Subcutaneous abdominal adipose tissue (tissue), 5 donors: ENCODE data around the gene CBARP.
"Not testable (repeated sequence)": the region's sequence is repeated elsewhere in the genome, so short reads cannot be mapped to it uniquely, and the experiment has no call there.

Source experiments
- H3K27ac ChIP-seq: one replicate; pipeline ENCODE4 v1.7.0; 2013; ENCODE audit warnings: low read depth, mild to moderate bottlenecking, inconsistent platforms, low read length, moderate library complexity
- H3K27me3 ChIP-seq, 5 donors: one replicate each; pipeline ENCODE4 v1.7.0; 2013; ENCODE audit warnings: low read length in 5 of 5, inconsistent platforms in 1 of 5; ENCODE audit not compliant: control insufficient read depth in 5 of 5, insufficient read depth in 4 of 5
- H3K36me3 ChIP-seq, 5 donors: one replicate each; pipeline ENCODE4 v1.7.0; 2013; ENCODE audit warnings: low read length in 5 of 5; ENCODE audit not compliant: control insufficient read depth in 5 of 5, insufficient read depth in 5 of 5
- H3K4me1 ChIP-seq, 5 donors: one replicate each; pipeline ENCODE4 v1.7.0; 2013; ENCODE audit warnings: low read length in 5 of 5, mild to moderate bottlenecking in 3 of 5, moderate library complexity in 1 of 5; ENCODE audit not compliant: control insufficient read depth in 5 of 5, insufficient read depth in 5 of 5
- H3K4me3 ChIP-seq, 5 donors: one replicate each; pipeline ENCODE4 v1.7.0; 2013; ENCODE audit warnings: low read length in 5 of 5, low read depth in 1 of 5
- H3K9ac ChIP-seq, 5 donors: one replicate each; pipeline ENCODE4 v1.7.0; 2013; ENCODE audit warnings: low read length in 5 of 5, mild to moderate bottlenecking in 4 of 5, moderate library complexity in 3 of 5
- H3K9me3 ChIP-seq, 5 donors: one replicate each; pipeline ENCODE4 v1.7.0; 2013; ENCODE audit warnings: low read length in 5 of 5; ENCODE audit not compliant: control insufficient read depth in 5 of 5
- donor health status: healthy.
- donor health status: healthy.
- donor health status: healthy.
- donor health status: healthy.
- donor health status: healthy.

CBARP gene

DNA sequence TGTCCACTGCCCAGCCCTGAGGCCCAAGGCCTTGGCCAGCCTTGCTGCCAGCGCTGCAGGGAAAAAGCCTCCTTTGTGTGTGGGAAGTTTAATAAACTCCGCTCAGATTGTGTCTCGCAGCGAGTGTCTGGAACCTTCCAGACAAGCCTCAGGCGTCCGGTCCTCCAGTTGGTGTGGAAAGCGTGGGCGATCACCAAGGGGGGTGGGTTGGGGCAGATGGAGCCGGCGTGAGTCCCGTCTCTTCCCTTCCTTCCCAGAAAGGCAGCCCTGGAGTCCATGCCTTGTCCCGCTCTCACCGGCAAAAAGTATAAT is 27.6 kb downstream of the CBARP start:
- Histone ChIP-seq H3K4me1 (peaks cover 12 to 76% (median 69%) of the 10 kb centered on the region in 5 donors), H3K27ac (no peak overlapping the region)

GRCh38 chr19:1208830-1209229 is 29.0 kb downstream of the CBARP start:
- Histone ChIP-seq H3K4me3 (peak overlapping the region in 1 of 5 donors; percentile 10), H3K4me1 (peaks cover 9 to 75% (median 66%) of the 10 kb centered on the region in 5 donors), H3K36me3 (peaks cover 0 to 12% (median 3%) of the 10 kb centered on the region in 5 donors)
- H3K9me3 ChIP-seq, H3K27ac ChIP-seq, H3K9ac ChIP-seq, H3K27me3 ChIP-seq: not testable (repeated sequence)

More for the DNA sequence above, 27.6 kb downstream of the CBARP start:
- Histone ChIP-seq H3K36me3 (peaks cover 0 to 12% (median 3%) of the 10 kb centered on the region in 5 donors), H3K27me3 (no peaks in the 10 kb centered on the region), H3K9me3 (no peaks in the 10 kb centered on the region), H3K4me3 (no peak overlapping the region), H3K9ac (no peak overlapping the region)

GRCh38 chr19:1206864-1207450 is 30.8 kb downstream of the CBARP start:
- H3K36me3 ChIP-seq: peaks cover 0 to 7% (median 3%) of the 10 kb centered on the region in 5 donors
- peak overlapping the region; percentile 77 for H3K27ac ChIP-seq
- H3K4me1 ChIP-seq: peaks cover 7 to 76% (median 70%) of the 10 kb centered on the region in 5 donors
- peak overlapping the region; percentile 76 to 84 (median 82) for H3K9ac ChIP-seq
- H3K9me3 ChIP-seq: no peaks in the 10 kb centered on the region
- H3K27me3 ChIP-seq: no peaks in the 10 kb centered on the region
- H3K4me3 ChIP-seq: peak overlapping the region; percentile 64 to 75 (median 73)

- H3K27ac ChIP-seq: peak overlapping the region; percentile 77
- H3K9me3 ChIP-seq: no peaks in the 10 kb centered on the region
- H3K4me1 ChIP-seq: peaks cover 7 to 69% (median 63%) of the 10 kb centered on the region in 5 donors
- H3K27me3 ChIP-seq: no peaks in the 10 kb centered on the region
- H3K4me3 ChIP-seq: peak overlapping the region; percentile 64 to 75 (median 73)
- H3K36me3 ChIP-seq: peaks cover 0 to 7% (median 3%) of the 10 kb centered on the region in 5 donors
- peak overlapping the region; percentile 76 to 84 (median 82) for H3K9ac ChIP-seq
Measured at GRCh38 chr19:1206150-1206863, 31.5 kb downstream of the CBARP start.

- H3K9me3 ChIP-seq: no peaks in the 10 kb centered on the region
- H3K27ac ChIP-seq: peak within 1 kb of the TSS; percentile 82
Measured at GRCh38 chr19:1205114-1206099, 32.4 kb downstream of the CBARP start, which contains the start of gene STK11. Gene STK11 (plus strand): TSS chr19:1205778. CDS start chr19:1206914, 1,136 bp downstream.

DNA sequence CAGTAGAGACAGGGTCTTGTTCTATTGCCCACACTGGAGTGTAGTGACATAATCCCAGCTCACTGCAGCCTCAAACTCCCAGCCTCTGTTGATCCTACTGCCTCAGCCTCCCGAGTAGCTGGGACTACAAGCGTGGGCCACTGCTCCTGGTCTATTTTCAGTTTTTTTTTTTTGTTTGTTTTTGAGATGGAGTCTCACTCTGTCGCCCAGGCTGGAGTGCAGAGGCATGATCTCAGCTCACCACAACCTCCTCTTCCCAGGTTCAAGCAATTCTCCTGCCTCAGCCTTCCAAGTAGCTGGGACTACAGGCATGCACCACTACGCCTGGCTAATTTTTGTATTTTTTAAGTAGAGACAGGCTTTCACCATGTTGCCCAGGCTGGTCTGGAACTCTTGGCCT is 37.2 kb downstream of the CBARP start:
- H3K27me3 ChIP-seq, H3K4me3 ChIP-seq, H3K36me3 ChIP-seq, H3K27ac ChIP-seq, H3K9ac ChIP-seq, H3K9me3 ChIP-seq: not testable (repeated sequence)
- H3K4me1 ChIP-seq: peaks cover 3 to 27% (median 24%) of the 10 kb centered on the region in 5 donors

More at GRCh38 chr19:1205114-1206099, 32.4 kb downstream of the CBARP start, which contains the start of gene STK11:
- Histone ChIP-seq H3K4me3 (peak within 1 kb of the TSS; percentile 64 to 75 (median 73)), H3K4me1 (peaks cover 7 to 66% (median 60%) of the 10 kb centered on the region in 5 donors), H3K9ac (peak within 1 kb of the TSS in 4 of 5 donors; percentile 76 to 84 (median 82)), H3K27me3 (no peaks in the 10 kb centered on the region), H3K36me3 (peaks cover 0 to 7% (median 3%) of the 10 kb centered on the region in 5 donors)

GRCh38 chr19:1199531-1199930 is 38.3 kb downstream of the CBARP start:
- Histone ChIP-seq H3K27me3 (no peaks in the 10 kb centered on the region), H3K9ac (no peak overlapping the region), H3K9me3 (no peaks in the 10 kb centered on the region)

DNA sequence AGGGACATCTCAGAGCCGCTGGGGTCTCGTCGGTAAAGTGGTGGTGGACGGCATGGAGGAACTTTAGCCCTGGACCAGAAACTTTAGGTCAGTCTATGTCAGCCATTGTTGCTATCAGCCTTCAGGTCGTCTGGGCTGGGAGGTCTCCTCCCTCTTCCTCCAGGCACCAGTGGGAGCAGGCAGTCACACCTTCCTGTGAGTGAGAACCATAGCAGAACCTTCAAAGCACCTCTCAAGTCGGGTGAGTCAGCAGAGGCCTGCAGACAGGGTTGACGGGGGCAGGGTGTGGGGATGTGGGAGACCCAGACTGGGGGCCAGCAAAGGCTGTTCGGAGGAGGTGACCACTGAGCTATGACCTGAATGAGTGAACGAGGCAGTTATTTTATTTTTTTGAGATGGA is 48.4 kb downstream of the CBARP start:
- peaks cover 0 to 4% (median 0%) of the 10 kb centered on the region in 5 donors for H3K4me1 ChIP-seq
- H3K36me3 ChIP-seq: no peaks in the 10 kb centered on the region
- H3K27me3 ChIP-seq: no peaks in the 10 kb centered on the region
- no peak overlapping the region for H3K4me3 ChIP-seq
- H3K9ac ChIP-seq: no peak overlapping the region
- H3K9me3 ChIP-seq: no peaks in the 10 kb centered on the region
- no peak overlapping the region for H3K27ac ChIP-seq

More at GRCh38 chr19:1199531-1199930, 38.3 kb downstream of the CBARP start:
- H3K27ac ChIP-seq: no peak overlapping the region
- H3K4me1 ChIP-seq: peaks cover 3 to 19% (median 17%) of the 10 kb centered on the region in 5 donors
- H3K4me3 ChIP-seq: no peak overlapping the region
- H3K36me3 ChIP-seq: no peaks in the 10 kb centered on the region

DNA sequence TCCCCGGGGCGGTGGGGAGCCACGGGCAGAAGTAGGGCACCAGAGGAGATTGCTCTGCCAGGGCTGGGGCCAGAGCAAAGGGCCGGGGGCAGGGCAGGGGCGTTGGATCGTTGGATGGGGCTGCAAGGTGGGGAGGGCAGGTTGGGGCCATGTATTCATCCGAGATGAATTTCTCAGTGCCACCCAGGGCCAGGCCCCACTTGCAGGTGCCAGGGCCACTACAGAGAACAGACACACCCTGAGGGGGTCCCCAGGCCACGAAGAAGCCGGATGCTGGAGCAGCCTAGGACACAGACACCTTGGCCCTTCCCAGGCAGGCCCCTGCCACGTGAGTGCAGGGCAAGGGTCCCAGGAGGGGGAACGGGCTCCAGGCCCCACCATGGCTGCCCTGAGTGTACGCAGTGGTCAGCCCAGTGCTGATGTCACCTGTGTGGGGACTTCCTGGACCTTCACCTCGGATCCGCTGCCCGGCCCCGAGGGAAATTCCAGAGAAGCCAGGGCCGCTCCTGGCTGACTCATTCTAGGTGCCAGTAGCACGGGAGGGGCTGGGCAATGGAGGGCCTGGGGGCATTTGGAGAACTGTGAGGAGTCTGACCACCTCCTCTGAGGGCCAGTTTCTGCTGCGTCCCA is 54.1 kb downstream of the CBARP start:
- no peaks in the 10 kb centered on the region for H3K27me3 ChIP-seq
- no peak overlapping the region for H3K27ac ChIP-seq

More for the DNA sequence above, 54.1 kb downstream of the CBARP start:
- Histone ChIP-seq H3K36me3 (no peaks in the 10 kb centered on the region), H3K4me1 (peaks cover 5 to 11% (median 9%) of the 10 kb centered on the region in 5 donors), H3K9ac (peak overlapping the region in 1 of 5 donors; percentile 10), H3K4me3 (no peak overlapping the region), H3K9me3 (no peaks in the 10 kb centered on the region)
